Measurements from ENCODE around the gene DDX10. TPM values are rescaled to one million over a fixed set of nuclear protein-coding genes. Genes with fewer than 3 reads are reported as not detected.
A peak's percentile ranks its signal among the peaks of the same experiment; 100 is the strongest.

DDX10 gene
- 21.1 TPM for total RNA-seq
- long read RNA-seq, full-length matches to known transcripts: 12 of 24 reads
- long read RNA-seq, partial matches to known transcripts: 11 of 24 reads
- long read RNA-seq, other reads (novel, unspliced or antisense): 1 of 24 reads

DNA sequence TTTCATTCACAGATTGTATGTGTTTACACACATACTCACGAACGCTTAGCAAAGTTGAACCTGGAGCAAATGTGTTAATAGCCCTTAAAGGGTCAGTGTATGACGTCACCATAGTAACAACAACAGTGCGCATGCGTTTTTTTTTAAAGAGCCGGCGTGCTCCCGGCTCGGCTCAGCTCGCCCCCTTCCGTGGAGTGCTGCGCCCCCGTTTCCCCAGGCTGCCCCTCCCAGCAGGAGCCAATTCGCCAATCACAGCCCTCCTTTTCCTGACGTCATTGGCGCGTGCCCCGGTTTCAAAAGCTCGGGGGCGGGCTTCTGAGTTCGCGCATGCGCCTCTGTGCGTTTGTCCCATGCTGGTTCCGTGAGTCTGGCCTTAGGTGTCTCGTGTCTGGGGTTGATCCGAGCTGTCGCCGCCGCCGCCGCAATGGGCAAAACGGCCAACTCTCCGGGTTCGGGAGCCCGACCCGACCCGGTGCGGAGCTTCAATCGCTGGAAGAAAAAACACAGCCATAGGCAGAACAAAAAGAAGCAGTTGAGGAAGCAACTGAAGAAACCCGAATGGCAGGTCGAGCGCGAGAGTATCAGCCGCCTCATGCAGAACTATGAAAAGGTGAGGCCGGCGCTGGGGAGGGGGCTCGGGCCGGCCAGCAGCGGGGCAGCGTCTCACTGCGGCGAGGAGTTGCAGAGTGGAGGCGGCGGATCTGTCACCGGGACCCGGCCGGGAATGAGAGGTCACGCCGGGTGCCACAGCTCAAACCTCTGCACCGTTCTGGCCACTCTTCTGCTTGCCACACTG is at the start of gene DDX10:
TSS of gene DDX10 (plus strand) at position 340 of the 796 bp plus-strand sequence. CDS start at position 425, 85 bp downstream.
- peak; percentile 95 for DNase-seq
- ATAC-seq: peak; percentile 99
- intact Hi-C loops (cut with DNase I): no loop called here
- Histone ChIP-seq H3K4me1 (peaks cover 24% of the 10 kb centered on the region), H3K27ac (peak within 1 kb of the TSS; percentile 74), H3K9me3 (no peaks in the 10 kb centered on the region), H3K36me3 (no peaks in the 10 kb centered on the region), H3K27me3 (ENCODE audit: low read depth) (no peaks in the 10 kb centered on the region), H3K4me3 (peak within 1 kb of the TSS; percentile 93)
- TF ChIP-seq, protein P1, sequence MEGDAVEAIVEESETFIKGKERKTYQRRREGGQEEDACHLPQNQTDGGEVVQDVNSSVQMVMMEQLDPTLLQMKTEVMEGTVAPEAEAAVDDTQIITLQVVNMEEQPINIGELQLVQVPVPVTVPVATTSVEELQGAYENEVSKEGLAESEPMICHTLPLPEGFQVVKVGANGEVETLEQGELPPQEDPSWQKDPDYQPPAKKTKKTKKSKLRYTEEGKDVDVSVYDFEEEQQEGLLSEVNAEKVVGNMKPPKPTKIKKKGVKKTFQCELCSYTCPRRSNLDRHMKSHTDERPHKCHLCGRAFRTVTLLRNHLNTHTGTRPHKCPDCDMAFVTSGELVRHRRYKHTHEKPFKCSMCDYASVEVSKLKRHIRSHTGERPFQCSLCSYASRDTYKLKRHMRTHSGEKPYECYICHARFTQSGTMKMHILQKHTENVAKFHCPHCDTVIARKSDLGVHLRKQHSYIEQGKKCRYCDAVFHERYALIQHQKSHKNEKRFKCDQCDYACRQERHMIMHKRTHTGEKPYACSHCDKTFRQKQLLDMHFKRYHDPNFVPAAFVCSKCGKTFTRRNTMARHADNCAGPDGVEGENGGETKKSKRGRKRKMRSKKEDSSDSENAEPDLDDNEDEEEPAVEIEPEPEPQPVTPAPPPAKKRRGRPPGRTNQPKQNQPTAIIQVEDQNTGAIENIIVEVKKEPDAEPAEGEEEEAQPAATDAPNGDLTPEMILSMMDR (IDR thresholded peaks at IDR 0.05): peak; percentile 24

DNA sequence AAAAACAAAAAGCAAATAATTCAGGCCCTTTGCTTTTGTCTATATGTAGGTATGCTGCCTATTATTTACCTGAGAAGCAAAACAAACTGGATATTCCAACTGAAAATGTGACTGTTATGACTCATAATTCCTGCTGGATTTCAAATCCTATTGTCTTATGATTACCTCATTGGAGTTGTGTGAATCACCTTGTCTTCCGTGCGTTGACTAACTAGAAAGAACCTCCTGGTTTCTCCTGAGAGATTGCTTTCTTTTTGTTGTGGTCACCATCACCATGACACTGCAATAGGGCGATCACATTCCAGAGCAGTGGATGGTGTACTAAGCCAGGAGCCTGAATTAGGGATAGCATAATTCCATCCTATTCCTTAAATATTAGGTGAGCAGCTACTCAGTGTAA is 48.3 kb upstream of the DDX10 start:
- ATAC-seq (peak in 1 of 2 donors; percentile 50), DNase-seq (no peak)
- Histone ChIP-seq H3K27ac (no peak overlapping the region), H3K36me3 (no peaks in the 10 kb centered on the region), H3K27me3 (ENCODE audit: low read depth) (no peaks in the 10 kb centered on the region), H3K4me1 (no peaks in the 10 kb centered on the region), H3K4me3 (no peak overlapping the region), H3K9me3 (no peaks in the 10 kb centered on the region)
- intact Hi-C loops (cut with DNase I): no loop called here
- TF ChIP-seq, protein P1 (IDR thresholded peaks at IDR 0.05): no peak

DNA sequence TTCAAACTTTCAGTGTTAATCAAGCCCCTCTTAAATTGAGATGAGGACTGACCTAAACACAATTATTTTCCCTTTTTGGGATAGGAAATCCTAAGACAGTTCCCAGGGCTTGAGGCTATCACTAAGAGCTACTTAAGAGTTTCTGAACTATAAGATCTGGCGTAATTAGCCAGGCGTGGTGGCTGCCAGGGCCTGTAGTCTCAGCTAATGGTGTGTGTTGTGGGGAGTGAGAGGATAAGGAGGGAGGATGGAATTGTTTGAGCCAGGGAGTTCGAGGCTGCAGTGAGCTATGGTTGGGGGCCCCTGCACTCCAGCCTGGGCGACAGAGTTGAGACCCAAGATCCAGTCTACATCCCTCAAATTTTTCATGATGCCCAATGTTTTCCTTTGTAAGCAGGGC is 47.8 kb upstream of the DDX10 start:
- TF ChIP-seq, protein P1 (IDR thresholded peaks at IDR 0.05): no peak
- DNase-seq (no peak), ATAC-seq (no peak)
- no peaks in the 10 kb centered on the region for H3K27me3 ChIP-seq (ENCODE audit: low read depth)
- intact Hi-C loops (cut with DNase I): no loop called here
- H3K9me3 ChIP-seq: no peaks in the 10 kb centered on the region
- H3K27ac ChIP-seq: no peak overlapping the region
- no peak overlapping the region for H3K4me3 ChIP-seq
- no peaks in the 10 kb centered on the region for H3K36me3 ChIP-seq
- no peaks in the 10 kb centered on the region for H3K4me1 ChIP-seq

DNA sequence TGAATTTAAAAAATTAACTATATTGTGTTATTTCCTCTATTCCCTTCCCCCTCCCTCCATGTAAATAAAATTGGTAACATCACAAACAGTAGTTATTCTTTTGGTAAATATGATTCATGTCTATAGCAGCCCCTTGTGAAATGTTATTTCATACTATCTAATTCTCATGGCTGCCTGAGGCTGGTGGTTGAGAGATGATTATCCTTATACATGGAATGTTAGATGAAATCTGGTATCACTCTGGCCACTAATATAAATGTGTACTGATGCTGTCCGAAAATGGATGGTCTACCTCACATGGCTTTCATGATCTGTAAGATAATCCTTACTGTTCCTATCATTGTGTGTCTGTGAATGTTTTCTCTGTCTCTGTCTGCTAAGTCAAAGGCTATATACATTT is 46.3 kb upstream of the DDX10 start:
- intact Hi-C loops (cut with DNase I): no loop called here
- H3K4me1 ChIP-seq: no peaks in the 10 kb centered on the region

DNA sequence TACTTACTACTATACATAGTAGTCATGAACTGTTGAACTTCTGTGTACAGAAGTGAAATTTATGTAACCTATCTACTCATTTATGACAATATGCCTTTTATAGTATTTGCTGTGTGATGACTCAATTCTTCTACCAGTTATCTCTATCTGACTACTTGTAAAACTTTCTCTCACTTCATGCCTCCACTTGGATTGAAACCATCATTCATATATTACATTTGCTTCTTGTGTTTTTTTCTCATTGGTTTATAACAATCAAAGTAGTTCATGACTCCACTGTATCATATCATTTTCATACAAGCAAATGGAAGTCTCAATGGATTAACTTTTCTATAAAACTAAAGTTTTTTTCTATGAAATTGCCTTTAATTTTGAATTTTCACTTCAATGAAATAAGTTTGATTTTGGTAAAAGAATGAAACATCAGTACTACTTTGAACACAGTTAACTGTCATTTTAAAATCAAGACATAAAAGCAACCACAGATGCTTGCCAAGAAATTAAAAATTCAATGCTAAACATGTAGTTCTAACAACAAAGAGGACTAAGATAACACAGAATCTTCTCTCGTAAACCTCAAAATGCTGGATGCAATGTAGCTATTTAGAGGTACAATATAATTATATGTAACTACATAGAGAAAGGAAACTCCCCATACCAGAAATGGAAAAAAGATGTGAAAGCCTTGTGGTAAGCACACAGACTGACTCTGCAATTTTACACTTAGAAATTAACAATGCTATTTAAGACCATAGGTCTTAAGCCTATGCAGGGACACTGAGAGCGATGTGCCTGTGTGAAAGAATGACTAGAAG is 43.7 kb upstream of the DDX10 start:
- Histone ChIP-seq H3K4me1 (no peaks in the 10 kb centered on the region), H3K27me3 (ENCODE audit: low read depth) (no peaks in the 10 kb centered on the region), H3K4me3 (no peak overlapping the region), H3K9me3 (no peaks in the 10 kb centered on the region), H3K27ac (no peak overlapping the region), H3K36me3 (no peaks in the 10 kb centered on the region)
- intact Hi-C loops (cut with DNase I): no loop called here
- DNase-seq (no peak), ATAC-seq (no peak)
- TF ChIP-seq, protein P1 (IDR thresholded peaks at IDR 0.05): no peak

More for the DNA sequence above, 46.3 kb upstream of the DDX10 start:
- H3K36me3 ChIP-seq: no peaks in the 10 kb centered on the region
- H3K27ac ChIP-seq: no peak overlapping the region
- no peaks in the 10 kb centered on the region for H3K9me3 ChIP-seq
- H3K27me3 ChIP-seq (ENCODE audit: low read depth): no peaks in the 10 kb centered on the region
- DNase-seq: no peak
- no peak for ATAC-seq
- no peak overlapping the region for H3K4me3 ChIP-seq
- TF ChIP-seq, protein P1 (IDR thresholded peaks at IDR 0.05): no peak

Measured in lower lobe of right lung (tissue), 2 donors.